GM03348 (cell line): ENCODE results near the gene GAPDH.
A peak's percentile ranks its signal among the peaks of the same experiment; 100 is the strongest.
"Not testable (repeated sequence)": the region's sequence is repeated elsewhere in the genome, so short reads cannot be mapped to it uniquely, and the experiment has no call there.

Experiments
- DNase-seq: peaks from one replicate; pipeline ENCODE4 v3.0.0; 2012; ENCODE audit warnings: low spot score

Gene GAPDH

DNA sequence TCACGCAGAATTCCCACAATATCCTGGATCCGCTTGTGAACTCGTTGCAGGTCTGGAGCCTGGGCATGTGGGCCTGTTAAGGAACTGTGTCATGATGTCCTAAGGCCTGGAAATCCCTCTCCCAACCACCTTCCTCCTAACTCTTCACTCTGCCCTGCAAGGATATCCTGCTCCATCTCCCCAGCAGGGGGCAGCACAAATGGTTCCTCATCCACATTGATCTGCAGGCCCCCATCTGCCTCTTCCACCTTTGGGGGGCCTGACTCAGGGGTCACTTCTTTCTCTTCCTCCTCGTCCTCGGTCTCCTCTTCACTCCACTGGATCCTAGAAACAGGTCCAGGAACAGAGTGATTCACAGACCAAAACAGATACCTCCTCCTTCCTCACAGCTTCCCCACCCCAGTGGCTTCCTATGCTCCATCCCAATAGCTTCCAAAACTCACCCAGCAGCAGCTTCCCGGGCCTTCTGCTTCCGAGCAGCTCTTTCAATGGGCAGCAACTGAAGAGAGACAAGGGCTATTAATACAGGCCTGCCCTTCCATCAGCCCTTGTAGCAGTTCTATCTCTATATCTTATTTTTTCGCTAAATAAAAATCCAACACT is 29.2 kb downstream of the GAPDH start:
- DNase-seq, result peak; percentile 74

DNA sequence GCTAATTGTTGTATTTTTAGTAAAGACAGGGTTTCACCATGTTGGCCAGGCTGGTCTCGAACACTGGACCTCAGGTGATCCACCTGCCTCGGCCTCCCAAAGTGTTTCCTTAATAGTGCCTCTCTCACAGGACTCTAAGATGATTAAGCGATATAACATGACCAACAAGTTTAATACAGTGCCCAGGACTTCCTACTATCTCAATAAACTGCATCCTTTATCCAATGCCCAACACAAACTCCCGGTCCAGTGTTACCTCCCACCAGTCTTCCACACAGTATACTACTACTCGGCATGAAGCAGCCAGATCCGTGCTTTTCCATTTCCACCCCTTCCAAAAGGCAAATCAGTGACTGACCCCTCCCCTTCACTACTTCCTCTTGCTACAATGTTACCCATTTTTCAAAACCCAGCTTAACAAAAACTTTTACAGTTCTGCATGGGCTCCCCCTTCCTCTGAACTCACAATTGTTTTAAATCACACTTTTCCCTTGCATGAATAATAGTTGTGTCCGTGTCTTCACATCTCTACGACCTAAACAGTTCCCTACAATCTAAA is 32.9 kb downstream of the GAPDH start:
- peak; percentile 13 for DNase-seq

DNA sequence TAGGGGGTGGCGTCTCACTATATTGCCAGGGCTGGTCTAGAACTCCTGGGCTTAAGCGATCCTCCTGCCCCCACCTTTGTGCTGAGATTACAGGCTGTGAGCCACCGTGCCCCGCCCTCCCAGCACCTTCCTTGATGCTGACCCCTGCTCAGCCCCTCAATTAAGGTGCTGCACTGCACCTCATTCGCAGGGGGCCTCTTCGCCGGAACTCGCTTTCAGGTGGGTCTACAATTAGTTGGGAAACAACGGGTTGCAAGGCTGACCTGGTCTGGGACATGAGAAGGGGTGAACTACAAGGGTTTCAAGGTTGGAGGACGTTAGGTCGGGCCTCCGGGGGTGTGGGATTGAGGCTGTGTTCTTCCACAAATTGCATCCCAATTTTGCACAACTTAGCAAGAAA is 35.0 kb downstream of the GAPDH start:
- DNase-seq, result no peak

DNA sequence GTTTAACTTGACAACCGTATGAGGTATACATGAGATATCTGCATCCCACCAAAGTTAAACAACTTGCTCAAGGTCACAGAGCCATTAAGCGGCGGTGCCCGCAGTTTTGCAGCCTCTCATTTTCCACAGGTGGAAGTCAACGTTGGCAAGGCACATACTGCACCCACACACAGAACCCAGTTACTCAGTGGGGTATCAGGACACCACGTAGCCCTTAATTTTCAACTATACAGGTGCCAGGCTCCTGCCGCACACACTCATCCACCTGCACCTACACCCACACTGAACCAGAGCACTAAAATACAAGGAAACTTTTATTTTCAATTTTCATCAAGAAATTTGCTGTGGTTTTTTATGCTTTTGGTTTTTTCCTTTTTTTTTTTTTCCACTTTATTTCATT is 35.5 kb downstream of the GAPDH start:
- DNase-seq, result no peak

DNA sequence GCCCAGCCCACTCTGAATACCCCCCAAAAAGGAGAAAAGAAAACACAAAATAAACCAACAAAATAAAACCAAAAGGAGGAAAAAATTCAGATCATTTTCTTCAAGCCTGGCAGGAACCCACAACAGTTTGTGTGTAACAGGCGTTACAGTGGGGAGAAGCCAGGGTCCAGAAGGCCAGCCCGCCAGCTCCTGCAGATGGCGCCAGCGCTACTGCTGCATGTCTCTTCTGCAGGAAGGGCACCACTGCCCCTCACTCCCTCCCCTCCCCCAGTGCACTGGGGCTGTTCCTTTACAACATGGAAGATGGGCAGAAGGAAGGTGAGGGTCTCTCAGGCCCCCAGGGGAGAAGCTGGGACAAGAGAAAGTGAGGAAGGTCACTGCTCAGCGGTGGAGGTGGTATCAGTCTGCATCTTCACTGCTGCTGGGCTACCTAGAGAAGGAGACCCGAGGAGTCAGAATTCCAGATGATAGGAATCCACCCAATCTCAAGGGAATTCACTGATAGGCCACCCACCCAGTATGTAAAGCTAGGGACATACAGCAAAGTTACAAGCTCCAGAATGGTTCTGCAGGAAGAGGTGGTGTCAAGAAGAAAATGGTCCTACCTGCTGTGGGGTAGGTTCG is 36.1 kb downstream of the GAPDH start:
- DNase-seq, result peak; percentile 65

DNA sequence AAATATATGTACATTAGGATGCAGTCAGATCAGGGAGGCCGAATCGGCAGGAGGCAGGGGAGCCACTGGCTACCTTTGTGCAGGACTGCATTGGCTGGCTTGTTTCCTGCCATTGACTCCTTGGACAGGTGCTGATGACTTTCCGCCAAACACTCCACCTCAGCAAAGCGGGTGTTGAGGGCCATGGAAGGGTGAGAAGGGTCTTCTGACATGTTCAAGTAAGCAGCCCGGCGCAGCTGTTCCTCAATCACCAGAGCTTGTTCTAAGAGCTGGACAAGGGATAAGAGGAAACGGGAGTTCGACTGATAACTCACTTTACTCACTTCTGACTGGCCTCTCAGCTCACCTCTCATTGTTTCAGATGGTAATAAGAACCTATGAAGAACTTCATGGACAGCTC is 38.7 kb downstream of the GAPDH start:
- DNase-seq, result no peak

DNA sequence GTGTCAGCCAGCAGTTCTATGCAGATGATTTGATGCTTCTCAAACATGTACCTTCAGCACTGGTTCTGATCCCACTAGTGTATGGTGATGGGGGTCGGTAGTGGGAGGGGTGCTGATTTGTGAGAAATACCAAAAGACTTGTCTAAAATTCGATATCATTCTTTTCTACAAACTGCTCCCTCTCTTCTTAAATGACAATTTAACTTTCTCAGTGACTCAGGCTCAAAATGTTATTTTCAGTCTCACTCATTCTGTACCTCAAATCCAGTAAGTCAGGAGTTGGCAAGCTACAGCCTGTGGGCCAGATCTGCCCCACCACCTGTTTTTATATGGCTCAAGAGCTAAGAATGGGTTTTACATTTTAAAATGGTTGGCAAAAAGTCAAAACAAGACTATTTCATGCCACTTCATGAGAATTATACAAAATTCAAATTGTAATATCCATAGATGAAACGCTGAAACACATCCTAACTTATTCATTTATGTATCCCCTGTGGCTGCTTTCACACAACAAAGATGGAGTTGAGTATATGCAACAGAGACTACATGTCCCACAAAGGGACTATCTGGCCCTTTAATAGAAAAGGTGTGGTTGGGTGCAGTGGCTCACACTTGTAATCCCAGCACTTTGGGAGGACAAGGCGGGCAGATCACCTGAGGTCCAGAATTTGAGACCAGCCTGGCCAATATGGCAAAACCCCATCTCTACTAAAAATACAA is 40.4 kb downstream of the GAPDH start:
- DNase-seq, result no peak

DNA sequence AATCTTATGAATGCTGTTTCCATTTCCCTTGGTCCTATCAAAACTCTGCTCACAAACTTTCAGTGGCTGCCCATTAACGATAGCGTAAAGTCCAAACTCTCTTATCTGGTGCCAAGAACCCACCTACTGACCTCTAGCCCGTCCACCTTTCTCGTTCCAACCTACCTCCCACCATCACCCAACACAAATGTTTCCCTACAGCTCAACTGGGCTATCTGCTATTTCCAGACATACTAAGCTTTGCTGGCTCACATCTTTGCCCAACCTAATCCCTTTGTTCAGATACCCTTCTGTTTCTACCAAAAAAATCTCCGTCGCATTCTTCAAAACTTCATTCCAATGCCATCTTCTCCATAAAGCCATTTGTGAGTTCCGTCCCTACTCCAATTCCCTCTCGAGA is 41.3 kb downstream of the GAPDH start:
- no peak for DNase-seq

DNA sequence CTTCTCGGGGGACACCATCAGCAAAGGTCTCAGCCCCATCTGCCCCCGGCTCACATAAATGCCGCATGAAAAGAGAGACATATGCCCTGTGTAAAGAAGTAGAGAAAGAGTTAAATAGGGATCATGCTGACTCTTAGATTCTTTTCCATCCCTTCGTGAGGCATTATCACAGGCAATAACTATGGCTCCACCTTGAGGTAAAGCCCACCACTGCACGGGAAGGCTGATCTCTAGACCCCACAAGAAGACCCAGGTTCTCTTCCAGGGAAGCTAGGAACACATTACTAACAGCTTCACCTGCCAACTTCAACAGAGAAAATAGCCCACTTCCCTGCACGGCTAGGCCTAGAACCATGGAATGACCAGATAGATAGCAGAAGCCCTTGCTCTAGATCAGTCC is 47.9 kb downstream of the GAPDH start:
- no peak for DNase-seq

DNA sequence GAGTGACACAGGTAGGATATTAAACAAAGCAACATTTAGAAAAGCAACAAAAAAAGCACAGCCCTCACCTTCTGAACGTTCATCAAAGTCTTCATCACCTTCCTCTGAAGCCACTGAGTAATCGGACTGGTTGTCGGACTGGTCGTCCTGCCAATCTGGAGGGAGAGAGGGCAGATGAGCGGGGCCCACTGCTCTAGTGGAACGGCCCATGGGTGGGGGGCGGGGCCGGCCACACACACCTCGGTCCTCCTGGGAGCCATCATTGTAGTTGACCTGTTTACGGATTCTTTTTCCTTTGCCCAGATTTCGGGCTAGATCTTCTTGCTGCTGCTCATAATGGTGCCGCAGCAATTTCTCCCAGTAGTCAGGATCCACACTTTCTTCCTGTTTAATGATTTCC is 48.6 kb downstream of the GAPDH start:
- no peak for DNase-seq

DNA sequence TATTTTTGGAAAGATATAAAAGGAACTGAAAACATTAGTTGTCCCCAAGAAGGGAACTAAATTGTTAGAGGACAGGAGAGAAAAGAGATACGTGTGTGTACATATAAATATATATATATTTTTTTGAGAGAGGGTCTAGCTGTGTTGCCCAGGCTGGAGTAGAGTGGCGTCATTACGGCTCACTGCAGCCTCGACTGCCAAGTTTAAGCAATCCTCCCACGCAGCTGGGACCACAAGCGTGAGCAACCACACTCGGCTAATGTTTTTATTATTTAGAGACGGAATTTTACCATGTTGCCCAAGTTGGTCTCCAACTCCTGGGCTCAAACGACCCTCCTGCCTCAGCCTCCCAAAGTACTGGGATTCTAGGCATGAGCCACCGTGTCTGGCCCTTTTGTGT is 50.0 kb downstream of the GAPDH start:
- DNase-seq, result no peak

DNA sequence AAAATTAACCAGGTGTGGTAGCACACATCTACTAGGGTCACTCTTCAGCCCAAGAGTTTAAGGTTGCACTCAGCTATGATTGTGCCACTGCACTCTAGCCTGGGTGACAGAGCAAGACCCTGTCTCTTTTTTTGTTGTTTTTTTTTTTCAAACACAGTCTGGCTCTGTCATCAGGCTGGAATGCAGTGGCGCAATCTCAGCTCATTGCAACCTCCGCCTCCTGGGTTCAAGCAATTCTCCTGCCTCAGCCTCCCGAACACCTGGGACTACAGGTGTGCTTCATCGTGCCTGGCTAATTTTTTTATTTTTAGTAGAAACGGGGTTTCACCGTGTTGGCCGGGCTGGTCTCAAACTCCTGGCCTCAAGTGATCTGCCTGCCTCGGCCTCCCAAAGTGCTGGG is 52.3 kb downstream of the GAPDH start:
- not testable (repeated sequence) for DNase-seq
